ENCODE results near the gene COPS2.

Gene COPS2

DNA sequence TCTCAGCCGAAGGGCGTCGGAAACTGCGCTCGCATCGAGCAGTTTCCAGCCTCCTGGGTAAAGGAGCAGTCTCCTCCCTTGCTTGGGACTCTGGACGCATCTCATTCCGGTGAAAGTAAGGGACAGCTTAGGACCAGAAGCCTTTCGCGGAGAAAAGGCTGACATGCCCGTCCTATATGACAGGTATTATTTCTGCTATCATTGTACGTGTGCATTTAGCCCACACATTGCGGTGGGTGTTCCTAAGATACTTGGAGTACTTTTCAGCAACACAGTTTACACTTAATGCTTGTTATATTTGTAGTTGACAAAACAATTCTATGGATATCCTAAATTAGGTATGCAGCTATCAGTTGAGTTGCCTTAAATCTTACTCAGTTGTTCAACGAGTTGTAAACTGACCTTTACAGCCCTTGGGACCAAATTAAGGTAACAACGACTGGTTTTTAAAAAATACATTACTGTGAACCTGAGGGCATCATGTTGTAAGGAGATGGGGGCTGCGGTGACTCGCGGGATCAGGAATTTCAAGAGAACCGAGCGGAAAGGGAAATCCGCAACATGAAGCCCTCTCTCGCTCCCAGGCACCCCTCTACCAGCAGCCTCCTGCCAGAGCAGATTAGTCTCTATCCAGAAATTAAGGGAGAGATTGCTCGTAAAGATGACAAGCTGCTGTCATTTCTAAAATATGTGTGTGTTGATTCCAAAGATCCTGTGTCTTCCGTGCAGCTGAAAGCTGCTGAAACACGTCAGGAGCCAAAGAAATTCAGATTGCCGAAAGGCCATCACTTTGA is 632 bp upstream of the COPS2 start:
- DNase-seq: no peak

DNA sequence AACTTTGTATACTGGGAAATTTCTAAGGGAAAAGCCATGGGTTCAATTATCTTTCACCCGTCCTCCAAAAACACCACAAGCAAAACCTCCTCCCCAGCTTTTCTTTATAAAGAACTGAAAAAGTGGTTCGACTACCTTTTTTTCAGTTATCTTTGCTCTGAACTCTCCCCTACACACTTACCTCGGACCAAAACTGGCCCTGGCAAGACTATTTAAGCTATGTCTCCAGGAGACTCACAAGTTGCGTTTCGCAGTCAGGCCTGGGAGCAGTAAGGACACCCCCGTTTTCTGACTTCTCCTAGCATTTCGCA is 645 bp downstream of the COPS2 start:
- DNase-seq: no peak

DNA sequence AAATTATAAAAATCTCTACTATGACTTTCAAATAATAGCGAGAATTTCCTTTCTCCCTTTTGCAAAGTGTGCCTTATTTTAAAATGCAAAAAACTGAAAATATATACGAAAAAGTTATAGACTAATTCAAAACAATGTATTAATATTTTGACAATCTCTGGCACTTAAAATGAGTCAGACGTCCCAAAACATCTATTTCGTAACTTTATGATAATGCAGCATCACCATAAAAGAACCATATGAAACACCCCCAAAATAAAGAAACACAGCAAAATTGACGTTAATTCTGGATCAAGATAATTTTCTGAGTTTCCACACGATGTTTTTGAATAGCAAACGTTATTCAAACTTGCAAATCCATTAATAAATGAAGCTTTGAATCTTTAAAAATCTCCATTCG is 1.0 kb downstream of the COPS2 start:
- DNase-seq: no peak

DNA sequence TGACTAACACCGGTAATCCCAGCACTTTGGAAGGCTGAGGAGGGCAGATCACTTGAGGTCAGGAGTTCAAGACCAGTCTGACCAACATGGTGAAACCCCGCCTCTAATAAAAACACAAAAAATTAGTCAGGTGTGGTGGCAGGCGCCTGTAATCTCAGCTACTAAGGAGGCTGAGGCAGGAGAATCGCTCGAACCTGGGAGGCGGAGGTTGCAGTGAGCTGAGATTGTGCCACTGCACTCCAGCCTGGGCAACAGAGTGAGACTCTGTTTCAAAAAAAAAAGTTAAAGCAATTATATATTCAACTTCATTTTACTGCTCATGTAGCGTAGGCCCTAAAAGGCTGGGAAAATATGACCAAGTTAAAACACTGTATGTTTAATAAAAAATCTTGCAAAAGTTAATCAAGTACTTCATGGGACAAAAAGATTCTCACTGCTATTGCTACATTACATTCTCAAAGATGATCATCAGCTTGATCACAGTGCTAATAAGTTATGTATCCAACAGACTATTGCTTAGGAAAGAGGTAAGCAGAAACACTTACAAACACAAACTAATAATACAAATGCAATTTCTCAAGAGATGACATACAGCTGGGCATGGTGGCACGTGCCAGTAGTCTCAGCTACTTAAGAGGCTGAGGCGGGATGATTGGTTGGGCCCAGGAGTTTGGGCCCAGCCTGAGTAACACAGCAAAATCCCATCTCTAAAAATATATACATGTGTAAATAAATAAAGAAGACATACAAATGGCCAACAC is 2.7 kb downstream of the COPS2 start:
- no peak for DNase-seq

DNA sequence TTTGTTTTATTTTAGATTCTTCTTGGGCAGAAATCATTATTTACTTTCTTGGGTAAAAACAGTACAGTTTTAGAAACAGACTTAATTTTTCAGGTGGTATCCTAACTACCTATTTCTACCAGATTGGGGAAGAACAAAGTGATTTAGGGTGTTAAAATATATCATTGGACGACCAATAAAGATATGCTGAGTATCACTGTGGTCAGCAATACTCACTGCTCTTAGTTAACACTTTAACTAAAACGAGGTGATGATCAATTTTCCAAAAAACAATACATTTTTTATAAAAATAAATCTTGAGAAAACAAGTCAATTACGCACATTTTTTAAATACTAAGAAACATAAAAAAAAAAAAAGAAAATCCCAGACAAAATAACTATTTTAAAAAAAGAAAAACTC is 3.6 kb downstream of the COPS2 start:
- DNase-seq: no peak

DNA sequence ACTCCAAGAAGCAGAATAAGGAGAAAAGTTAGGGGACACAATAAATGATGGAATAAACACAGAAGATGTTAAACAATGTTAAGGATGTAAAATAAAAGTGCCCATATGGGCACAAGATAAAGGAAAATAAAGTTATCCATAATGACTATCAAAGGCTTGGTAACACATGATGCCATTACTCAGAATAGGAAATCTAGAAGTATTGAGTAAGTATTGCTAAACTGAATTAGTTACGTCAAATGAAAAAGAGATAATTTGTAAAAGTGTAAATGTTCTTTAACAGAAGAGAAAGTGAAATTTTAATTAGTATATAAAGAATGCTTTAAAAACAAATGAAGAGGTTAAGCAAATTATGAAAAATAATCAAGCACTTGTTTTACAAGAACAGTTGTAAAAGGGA is 6.7 kb downstream of the COPS2 start:
- no peak for DNase-seq

DNA sequence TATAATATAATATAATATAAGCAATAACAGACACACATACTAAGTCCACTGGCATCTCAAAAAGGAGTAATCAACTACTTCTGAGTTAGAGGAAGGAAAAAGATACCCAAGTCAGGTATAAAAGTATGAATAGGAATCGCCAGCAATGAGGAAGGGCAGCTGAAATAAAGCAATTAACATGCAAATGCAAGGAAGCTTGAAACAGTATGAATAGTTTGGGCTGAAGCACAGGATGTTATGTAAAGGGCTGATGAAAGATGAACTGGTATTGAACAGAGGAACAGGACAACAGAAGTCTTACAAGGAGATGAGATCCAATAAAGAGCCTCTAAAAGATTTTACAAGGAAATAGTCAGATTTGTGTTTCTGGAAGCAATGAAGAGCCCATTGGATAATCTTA is 7.1 kb downstream of the COPS2 start:
- no peak for DNase-seq

DNA sequence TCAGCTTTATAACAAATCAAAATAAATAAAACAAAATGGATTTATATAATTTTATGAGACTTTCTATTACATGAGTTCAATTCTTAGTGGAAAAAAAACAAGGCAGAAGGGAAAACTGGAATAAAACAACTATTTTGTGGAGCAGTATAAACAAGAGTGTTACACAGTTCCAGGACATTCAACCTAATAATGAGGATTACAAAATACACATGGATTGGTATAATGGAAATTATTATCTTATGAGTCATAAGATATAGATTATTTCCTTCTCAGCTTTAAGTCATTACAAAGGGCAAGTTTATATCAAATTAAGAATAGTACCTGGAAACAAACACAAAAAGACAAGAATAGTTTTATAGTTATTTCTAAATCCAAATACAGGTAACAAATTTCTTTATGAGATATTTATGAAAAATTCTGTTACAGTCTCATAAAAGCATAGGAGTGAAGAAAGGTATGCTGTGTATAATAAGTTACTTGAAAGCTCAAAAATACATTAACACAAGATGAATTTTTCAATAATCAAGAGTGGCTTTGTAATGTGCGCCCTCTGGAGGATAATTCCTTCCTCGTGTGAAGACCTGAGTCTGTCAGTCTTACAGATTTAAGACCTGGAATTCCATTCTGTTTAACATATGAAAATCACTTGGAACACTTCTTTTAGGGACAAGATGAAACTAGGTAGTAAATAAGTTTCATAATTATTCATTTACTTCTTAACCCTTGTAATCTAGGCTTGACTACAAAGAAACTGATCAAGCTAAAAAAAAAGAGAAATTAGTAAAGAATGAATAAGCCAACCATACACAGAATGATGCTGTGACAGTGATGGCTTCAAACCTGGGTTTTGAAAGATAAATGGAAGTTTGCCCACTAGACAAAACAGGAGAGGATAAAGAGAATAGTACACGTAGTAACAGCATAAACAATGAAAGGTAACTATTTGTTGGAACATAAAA is 9.5 kb downstream of the COPS2 start:
- peak in 1 of 2 donors; percentile 53 for DNase-seq

DNA sequence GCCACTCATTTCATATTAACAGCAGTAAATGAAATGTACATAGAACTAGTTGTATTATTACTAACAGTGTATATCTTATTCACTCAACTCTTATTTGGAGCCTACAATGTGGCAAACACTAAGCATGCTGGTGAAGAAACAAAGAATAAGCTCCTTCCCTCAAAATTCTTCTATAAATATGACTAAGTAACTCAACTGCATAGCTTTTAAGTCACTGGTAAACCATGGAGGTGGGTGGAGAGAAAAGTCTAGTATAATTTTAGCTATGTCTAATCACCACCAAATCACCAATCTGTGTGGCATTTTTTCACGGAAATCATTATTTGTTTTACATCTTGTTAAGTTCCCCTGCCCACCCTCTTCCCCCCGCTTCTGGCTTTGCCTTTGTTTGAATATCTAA is 17.5 kb downstream of the COPS2 start:
- DNase-seq: no peak

DNA sequence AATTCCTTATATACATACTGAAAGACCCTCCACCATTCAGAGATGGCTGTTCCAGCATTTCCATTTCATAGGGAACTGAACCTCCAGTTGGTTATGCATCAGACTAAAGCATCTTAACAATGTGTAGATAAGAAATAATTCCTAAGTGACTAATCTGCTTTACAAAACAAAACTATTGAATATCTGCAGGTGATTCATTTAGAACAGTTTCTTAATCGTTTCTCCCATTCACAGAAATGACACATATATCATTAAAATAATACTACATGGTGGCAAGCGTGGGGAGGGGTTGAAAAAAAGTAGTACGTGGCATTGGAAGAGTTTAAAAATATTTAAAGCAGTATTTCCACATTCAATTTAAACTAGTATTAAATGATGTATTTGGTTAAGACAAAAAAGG is 19.5 kb downstream of the COPS2 start:
- no peak for DNase-seq

DNA sequence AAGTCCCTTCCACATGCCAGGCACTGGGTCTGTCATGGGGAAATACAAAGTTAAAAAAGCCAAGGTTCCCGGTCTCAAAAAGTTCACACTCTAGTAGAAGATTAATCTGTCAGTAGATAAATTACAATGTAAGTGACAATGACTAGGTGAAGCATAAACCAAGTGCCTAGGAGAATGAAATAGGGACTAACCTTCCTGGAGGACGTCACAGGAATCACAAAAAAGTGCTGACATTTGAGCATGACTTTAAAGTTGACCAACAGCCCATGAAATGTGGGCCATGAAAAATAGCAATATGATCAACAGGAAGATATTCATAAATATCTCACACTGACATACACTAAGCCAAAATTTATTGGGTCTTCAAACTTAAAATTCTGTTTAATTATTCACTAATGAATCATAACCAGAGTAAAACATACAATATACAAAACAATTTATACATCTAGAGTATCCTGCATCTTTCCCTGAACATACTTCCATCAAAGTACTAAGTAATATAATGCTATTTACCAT is 20.0 kb downstream of the COPS2 start:
- DNase-seq: no peak

DNA sequence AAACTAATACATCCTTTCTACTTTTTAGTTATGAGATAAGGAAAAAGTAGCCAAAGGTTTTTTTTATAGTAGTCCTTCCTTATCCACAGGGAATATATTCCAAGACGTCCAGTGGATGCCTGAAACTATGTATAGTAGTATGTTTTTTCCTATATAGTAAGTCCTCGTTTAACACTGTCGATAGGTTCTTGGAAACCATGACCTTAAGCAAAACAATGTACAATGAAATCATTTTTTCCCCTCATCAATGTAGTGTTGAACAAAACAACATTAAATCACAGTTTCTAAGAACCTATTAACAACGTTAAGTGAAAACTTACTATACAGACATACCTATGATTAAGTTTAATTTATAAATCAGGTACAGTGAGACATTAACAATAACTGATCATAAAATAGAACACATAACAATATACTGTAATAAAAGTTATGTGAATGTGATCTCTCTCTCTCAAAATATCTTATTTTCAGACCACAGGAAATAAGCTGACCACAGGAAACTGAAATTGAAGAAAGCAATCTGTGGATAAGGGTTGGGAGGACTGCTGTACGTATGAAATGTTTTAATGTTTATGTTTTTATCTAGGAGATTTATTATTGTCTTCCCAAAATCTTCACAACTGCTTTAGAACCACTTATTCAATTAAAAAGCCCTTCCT is 20.6 kb downstream of the COPS2 start:
- no peak for DNase-seq

DNA sequence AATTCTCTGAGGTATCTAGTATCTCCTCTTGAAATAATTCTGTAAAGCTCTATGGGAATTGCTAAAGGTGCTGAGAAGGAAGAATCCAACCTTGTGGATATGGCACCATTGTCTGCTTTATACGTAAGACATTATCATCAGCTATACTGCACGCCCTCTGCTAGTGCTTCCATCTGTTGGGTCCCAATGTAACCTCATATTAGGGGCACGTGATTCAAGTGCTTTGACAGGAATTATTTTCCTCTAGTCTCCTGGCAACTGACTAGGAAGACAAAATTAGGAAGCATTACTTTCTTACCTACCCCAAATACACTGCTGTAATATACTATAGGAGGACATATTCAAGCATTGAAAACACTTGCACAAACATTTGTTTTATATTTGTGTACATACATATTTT is 24.0 kb downstream of the COPS2 start:
- no peak for DNase-seq

DNA sequence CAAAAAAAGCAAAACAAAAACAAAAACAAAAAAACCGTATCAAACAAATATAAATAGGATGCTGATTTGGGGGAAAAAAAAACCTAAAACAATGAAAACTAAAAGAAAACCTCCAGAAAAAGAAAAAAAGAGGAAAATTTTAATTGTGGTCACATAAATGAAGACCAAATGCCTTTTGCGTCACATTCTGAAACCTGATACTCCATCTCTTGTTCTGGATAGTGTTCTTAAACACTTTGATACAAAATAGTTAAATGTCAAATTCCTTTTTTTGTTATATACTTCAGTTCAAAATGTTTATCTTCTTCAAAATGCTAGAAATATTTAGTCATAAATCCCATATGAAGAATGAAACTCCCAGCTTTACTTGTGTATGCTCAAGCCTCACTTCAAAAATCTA is 31.0 kb downstream of the COPS2 start:
- DNase-seq: no peak

DNA sequence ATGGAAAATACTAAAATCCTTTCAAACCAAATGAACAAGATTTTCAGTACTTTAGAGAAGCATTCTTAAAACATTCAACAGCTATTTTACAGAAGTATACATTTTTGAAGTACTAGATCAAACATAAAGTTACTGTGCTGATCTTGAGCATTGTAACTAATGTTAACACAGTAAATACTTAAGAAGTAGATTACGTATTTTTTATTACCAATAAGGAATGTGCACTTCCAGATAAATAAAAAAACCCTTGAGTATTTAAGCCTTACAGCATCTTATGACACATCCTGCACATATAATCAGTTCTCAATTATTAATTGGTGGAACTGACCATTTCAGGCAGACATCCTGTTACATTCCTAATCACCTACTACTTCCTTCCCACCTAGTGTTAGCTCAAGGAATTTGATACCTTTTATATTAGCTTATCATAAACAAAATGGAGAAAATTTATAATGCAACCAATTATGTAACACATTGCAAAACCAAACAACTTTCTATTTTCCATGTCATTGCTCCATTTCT is 32.8 kb downstream of the COPS2 start:
- no peak for DNase-seq

DNA sequence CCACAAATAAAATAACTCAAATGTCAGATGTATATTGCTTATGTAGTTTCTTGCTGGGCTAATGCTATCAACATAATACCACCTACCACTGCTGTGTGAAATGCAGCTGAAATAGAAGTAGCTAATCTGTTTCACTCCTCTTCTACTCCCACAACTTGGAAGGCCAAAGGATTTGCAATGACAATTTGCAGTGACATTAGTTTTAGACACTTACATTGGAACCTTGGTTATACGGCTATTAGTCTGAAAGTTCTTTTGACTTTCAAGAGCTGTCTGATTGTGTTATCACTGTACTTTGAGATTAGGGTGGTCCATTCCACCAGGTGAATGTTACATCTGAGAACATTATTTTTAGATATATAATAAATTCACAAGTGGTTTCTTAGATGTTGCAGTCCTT is 33.5 kb downstream of the COPS2 start:
- DNase-seq: no peak

DNA sequence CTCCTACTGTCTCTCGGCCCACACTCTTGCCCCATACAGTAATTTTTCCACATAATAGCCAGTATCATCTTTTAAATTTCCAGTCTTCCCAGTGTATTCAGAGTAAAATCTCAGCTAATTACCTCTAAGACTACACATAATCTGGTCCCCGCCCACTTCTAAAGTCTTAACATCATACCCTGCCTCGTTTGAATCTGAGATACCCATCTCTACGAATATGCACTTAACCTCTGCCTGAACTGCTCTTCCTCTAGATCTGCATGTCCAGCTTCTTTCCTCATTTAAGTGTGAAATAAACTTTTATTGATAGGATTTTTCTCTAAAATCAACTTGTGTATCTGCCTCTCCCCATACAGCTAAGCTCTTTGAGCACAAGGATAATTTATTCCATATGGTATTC is 34.6 kb downstream of the COPS2 start:
- no peak for DNase-seq

DNA sequence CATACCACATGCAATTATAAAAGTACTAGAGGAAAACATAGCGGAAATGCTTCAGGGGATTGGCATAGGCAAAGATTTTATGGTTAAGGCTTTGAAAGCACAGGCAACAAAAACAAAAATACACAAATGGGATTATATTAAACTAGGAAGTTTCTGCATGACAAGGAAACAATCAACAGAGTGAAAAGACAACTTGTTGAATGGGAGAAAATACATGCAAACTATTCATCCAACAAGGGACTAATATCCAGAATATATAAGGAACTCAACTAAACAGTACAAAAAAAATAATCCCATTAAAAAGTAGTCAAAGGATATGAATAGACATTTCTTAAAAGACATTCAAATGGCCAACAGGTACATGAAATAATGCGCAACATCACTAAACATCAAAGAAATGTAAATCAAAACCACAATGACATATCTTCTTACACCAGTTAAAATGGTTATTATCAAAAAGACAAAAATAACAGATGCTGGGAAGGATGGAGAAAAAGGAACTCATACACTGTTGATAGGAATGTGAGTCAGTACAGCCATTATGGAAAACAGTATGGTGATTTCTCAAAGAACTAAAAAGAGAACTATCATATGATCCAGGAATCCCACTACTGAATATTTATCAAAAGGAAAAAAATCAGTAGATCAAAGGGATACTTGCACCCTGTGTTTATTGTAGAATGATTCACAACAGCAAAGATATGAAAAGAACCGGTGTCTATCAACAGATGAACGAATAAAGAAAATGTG is 39.1 kb downstream of the COPS2 start:
- no peak for DNase-seq

DNA sequence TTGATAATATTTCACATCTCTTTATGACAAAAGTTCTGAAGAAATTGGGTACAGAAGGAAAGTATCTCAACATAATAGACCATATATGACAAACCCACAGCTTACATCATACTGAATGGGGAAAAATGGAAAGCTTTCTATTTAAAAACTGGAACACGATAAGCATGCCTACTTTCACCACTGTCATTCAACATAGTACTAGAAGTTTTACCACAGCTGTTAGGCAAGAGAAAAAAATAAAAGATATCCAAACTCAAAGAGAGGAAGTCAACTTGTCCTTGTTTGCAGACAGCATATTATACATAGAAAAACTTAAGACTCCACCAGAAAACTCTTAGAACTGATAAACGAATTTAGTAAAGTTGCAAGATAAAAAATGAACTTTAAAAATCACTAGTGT is 40.3 kb downstream of the COPS2 start:
- DNase-seq: no peak

DNA sequence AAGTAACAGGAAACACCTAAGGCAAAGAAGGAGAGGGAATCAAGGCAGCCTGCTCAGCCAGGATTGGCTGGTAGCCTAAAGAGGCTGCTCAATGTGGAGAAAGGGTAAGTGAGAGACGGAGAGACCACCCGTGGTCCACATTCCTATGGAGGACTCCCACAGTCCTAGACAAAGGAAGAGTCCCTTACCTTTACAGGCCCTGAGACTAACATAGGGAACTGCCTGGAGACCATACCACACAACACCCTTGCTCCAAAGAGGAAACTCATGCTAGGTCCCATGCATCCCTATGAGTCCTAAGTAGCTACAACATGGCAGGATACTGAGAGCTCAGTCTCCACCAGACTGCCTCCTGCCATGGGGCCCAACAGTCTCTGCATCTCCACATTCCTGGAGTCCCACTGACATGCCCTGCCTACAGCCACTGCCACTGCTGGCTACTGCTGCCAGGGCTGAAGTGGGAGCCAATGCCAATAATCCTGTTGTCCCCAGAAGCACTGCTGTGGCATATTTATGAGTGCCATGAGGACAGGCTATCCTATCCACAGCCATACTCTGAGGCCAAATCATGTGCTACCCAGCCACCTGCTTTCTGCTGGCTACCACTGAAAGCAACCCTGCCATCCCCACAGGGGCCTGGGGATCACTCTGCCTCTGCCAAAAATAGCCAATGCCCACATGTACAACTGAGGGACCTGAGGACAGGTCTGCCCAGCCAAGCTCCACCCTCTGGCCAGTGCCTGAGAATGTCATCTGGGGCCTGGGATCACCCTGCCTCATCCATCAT is 45.0 kb downstream of the COPS2 start:
- no peak for DNase-seq

DNA sequence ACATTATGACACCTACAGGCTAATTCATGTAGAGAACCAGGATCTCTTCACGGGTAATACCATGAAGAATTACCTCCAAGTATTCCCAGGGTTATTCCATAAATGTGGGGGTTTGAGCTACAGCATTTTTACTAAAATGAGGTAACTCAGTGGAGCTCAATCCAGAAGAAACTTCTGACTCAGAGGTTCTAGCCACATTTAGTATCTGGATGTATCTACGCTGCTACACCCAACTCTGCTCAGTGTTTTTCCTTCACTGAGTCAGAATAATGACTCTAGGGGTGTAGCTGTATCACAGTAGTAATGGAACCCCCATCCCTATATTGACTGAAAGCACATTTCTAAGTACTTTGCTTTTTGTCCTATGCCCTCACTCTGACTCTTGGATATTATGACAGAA is 52.4 kb downstream of the COPS2 start:
- no peak for DNase-seq

Data from CD4-positive, alpha-beta T cell treated with Interleukin-1 beta for 1 hour (primary cell).